ENCODE results near the gene SLC25A14. TPM values are rescaled to one million over a fixed set of nuclear protein-coding genes. Genes with fewer than 3 reads are reported as not detected.

Gene SLC25A14
- 19.3 and 25.3 TPM in 2 replicates for total RNA-seq (2013; cell fraction: nucleolus; rRNA removed)
- 7.6 and 11.3 TPM in 2 replicates for total RNA-seq (2014; rRNA removed)
- total RNA-seq (2014; rRNA removed; fragmentation: Illumina TruSeq; extraction: Trizol), result 8.7 and 10.5 TPM in 2 replicates
- 7.7 and 8.9 TPM in 2 replicates for total RNA-seq (2021)
- polyA plus RNA-seq (2011; ENCODE audit: low read depth), result 9.8 TPM
- polyA plus RNA-seq (2011; rRNA removed), result 13.4 and 20.8 TPM in 2 replicates
- polyA plus RNA-seq (2011; cell fraction: cytosol; rRNA removed), result 4.9 and 5.1 TPM in 2 replicates
- polyA plus RNA-seq (2011; cell fraction: nucleus; rRNA removed), result 22.5 and 23.8 TPM in 2 replicates
- 8.9 and 12.5 TPM in 2 replicates for polyA plus RNA-seq (2012)
- 10.9 and 14.2 TPM in 2 replicates for polyA plus RNA-seq (2014; fragmentation: Illumina TruSeq; extraction: Trizol)
- polyA plus RNA-seq (2014; fragmentation: Nextera tagmentation; extraction: Ambion mirVana), result 10 to 100 TPM; 14.5 to 16.7 TPM
- 11.7 and 14.6 TPM in 2 replicates for polyA plus RNA-seq (2014; rRNA removed)
- 10 to 100 TPM; 16.4 to 17.0 TPM for polyA plus RNA-seq (2016; fragmentation: Nextera tagmentation; extraction: Ambion mirVana)
- polyA minus RNA-seq (2011; rRNA and poly(A)+ RNA removed), result 8.0 and 8.8 TPM in 2 replicates
- 1.9 and 2.5 TPM in 2 replicates for polyA minus RNA-seq (2011; cell fraction: cytosol; rRNA and poly(A)+ RNA removed)
- 6.8 and 7.3 TPM in 2 replicates for polyA minus RNA-seq (2011; cell fraction: nucleus; rRNA and poly(A)+ RNA removed)
- percentile 61 among the genes with signal in this experiment for Bru-seq, nascent RNA
- BruChase-seq, experiment 1, labeled RNA remaining after a 6-hour chase, result percentile 57 among the genes with signal in this experiment
- percentile 62 among the genes with signal in this experiment for BruChase-seq, experiment 2, labeled RNA remaining after a 2-hour chase
- long read RNA-seq, experiment 1, partial matches to known transcripts, result 1 of 7 reads
- long read RNA-seq, experiment 1, other reads (novel, unspliced or antisense), result 2 of 7 reads
- long read RNA-seq, experiment 2, transcript SLC25A14-213 (10 exons, 1,403 nt), result major isoform, 27 of 72 reads
- long read RNA-seq, experiment 2, partial matches to known transcripts, result 7 of 72 reads
- long read RNA-seq, experiment 2, other reads (novel, unspliced or antisense), result 34 of 72 reads

GRCh38 chrX:130339408-130340222 is at the start of gene SLC25A14:
Gene SLC25A14, plus strand, starts transcription at chrX:130339919. Its CDS starts 360 bp downstream, at chrX:130340279.
- peak within 1 kb of the TSS; percentile 67 for H3K9ac ChIP-seq (ENCODE audit: control insufficient read depth, insufficient read depth, low read length)
- no peaks in the 10 kb centered on the region for H4K20me1 ChIP-seq (ENCODE audit: control insufficient read depth, insufficient read depth)
- WGBS (ENCODE audit: insufficient coverage, insufficient replicate concordance, low lambda C conversion rate, missing lambda C conversion rate), result 42% methylated on average over 50 of the region's 55 CpGs
- no peaks in the 10 kb centered on the region for H3K9me3 ChIP-seq (replicated peaks; ENCODE audit: control insufficient read depth, insufficient read depth, low read length)
- peak within 1 kb of the TSS; percentile 76 for H3K4me2 ChIP-seq (ENCODE audit: control insufficient read depth, insufficient read depth)
- no peaks in the 10 kb centered on the region for H3K4me1 ChIP-seq (ENCODE audit: control insufficient read depth, insufficient read depth, low read length)
- POLR2A ChIA-PET, result interaction anchor here (0.6 kb wide), 1 partner anchor 563 kb away, joined by 5 read pairs; the partner anchor contains the start of gene ENOX2
- FAIRE-seq (no peak), ATAC-seq (peak; percentile 95), DNase-seq (ENCODE audit: low read depth, low spot score) (peak; percentile 38)
- SMC1A ChIA-PET (ENCODE audit: uncharacterized antibody, unreplicated experiment), result interaction anchor here (1.1 kb wide), 1 partner anchor 68 kb away, joined by 3 read pairs; no protein-coding TSS in a partner anchor
- intact Hi-C loops (cut with micrococcal nuclease; ENCODE audit: unreplicated experiment), result loop anchor here (10.0 kb wide), 1 partner anchor 195 kb away; no protein-coding TSS in a partner anchor
- no peaks in the 10 kb centered on the region for H3K27me3 ChIP-seq (replicated peaks in 1 of 2; ENCODE audit: control insufficient read depth in 2 of 2, insufficient read depth in 2 of 2, low read length in 1 of 2)
- H3K27ac ChIP-seq (ENCODE audit: control insufficient read depth, insufficient read depth), result peak within 1 kb of the TSS; percentile 60
- in situ Hi-C loops (cut with MboI), result no loop called here
- no peaks in the 10 kb centered on the region for H3K36me3 ChIP-seq (ENCODE audit: control insufficient read depth in 2 of 2, insufficient read depth in 2 of 2, low read length in 1 of 2)
- H3K4me3 ChIP-seq, result peak within 1 kb of the TSS; percentile 67
- H2AFZ ChIP-seq (ENCODE audit: control insufficient read depth, low read depth, low read length), result peak within 1 kb of the TSS; percentile 87
- RAD21 ChIA-PET (ENCODE audit: unreplicated experiment), result no interaction called here
- BruUV-seq (replicated peaks), result no TSS peak
- CTCF ChIA-PET, result no interaction called here
- no peaks in the 10 kb centered on the region for H3K79me2 ChIP-seq (ENCODE audit: control insufficient read depth, insufficient read depth, low read length)
- TF ChIP-seq NKRF (conservative IDR thresholded peaks at IDR 0.05), result peak; percentile 82
- TF ChIP-seq TBL1XR1 (IDR thresholded peaks at IDR 0.05; ENCODE audit: low read depth, low read length), result no peak
- TF ChIP-seq YBX1 (IDR thresholded peaks at IDR 0.05), result no peak
- no peak for TF ChIP-seq KAT2A (conservative IDR thresholded peaks at IDR 0.05; ENCODE audit: control insufficient read depth, low read depth, low read length)
- TF ChIP-seq E2F8 (IDR thresholded peaks at IDR 0.05; ENCODE audit: low read depth, partially characterized antibody), result peak; percentile 57
- TF ChIP-seq POLR2A (IDR thresholded peaks at IDR 0.05; ENCODE audit: low read depth, low read length), result peak; percentile 71
- TF ChIP-seq FOXK2 (IDR thresholded peaks at IDR 0.05), result no peak
- peak; percentile 87 for TF ChIP-seq E2F4 (IDR thresholded peaks at IDR 0.05; ENCODE audit: low read depth, low read length)
- TF ChIP-seq YY1 (IDR thresholded peaks at IDR 0.05; ENCODE audit: low read depth, low read length), result peak; percentile 75
- TF ChIP-seq NR2C1 (IDR thresholded peaks at IDR 0.05), result peak; percentile 89
- TF ChIP-seq TAF1 (IDR thresholded peaks at IDR 0.05; ENCODE audit: borderline replicate concordance, low read depth, low read length), result peak; percentile 54; the same call in 1 of the 2 replicates

All from GM12878 (cell line).